ENCODE data around the gene CDX1.

The CDX1 gene

DNA sequence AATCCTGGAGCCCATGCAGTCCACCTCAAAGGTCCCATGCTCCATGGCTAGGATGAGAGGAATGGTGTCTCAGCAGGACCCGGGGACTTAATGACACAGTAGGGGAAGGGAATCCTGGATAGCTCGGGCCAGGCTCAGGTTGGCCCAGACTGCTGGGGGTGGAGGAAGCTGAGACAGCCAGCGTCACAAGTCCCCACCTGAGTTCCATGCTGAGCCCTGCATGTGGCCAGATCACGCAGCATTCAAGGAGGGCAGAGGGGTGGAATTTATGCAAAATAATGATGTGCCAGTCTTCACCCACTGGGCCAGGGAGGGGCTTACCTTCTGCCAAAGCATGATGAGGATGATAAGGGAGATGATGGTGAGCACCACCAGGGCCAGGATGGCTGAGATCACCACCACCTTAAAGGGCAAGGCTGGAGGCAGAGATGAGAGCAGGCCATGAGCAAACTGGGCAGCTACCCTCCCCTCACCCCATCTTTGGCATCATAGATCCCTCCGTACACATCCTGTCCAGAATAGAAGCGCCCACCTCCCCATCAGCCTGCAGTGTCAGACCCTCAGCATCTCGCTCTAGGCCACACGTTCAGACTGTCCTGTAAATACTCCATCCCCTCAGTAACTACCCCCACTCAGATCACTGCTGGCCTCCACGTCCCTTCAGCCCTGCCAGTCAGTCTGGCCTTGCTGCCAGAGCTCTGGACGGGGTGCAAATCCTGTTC is 40.2 kb upstream of the CDX1 start:
- Histone ChIP-seq H3K4me3 (ENCODE audit: insufficient read length, low read depth) (no peak overlapping the region), H3K9ac (ENCODE audit: insufficient read length, low read depth) (no peak overlapping the region), H3K27me3 (ENCODE audit: insufficient read depth, insufficient read length) (peaks cover 11% of the 10 kb centered on the region), H3K4me1 (ENCODE audit: insufficient read depth, insufficient read length) (peaks cover 12% of the 10 kb centered on the region), H3K9me3 (ENCODE audit: insufficient read depth, low read length) (no peaks in the 10 kb centered on the region), H3K36me3 (ENCODE audit: insufficient read depth, insufficient read length, low read length) (peaks cover 83% of the 10 kb centered on the region)
- DNase-seq (ENCODE audit: low read depth, low spot score), result no peak
- TF ChIP-seq SUZ12 (IDR thresholded peaks at IDR 0.05; ENCODE audit: extremely low read depth, insufficient read depth, insufficient read length) (no peak), YY1 (IDR thresholded peaks at IDR 0.05; ENCODE audit: insufficient read depth, insufficient read length) (no peak), ZNF274 (IDR thresholded peaks at IDR 0.05; ENCODE audit: low read depth, low read length) (no peak)

GRCh38 chr5:150126921-150127265 is 39.7 kb upstream of the CDX1 start:
- H3K4me3 ChIP-seq (ENCODE audit: insufficient read length, low read depth), result no peak overlapping the region
- H3K9me3 ChIP-seq (ENCODE audit: insufficient read depth, low read length), result no peaks in the 10 kb centered on the region
- H3K9ac ChIP-seq (ENCODE audit: insufficient read length, low read depth), result no peak overlapping the region
- DNase-seq (ENCODE audit: low read depth, low spot score), result no peak
- TF ChIP-seq YY1 (IDR thresholded peaks at IDR 0.05; ENCODE audit: insufficient read depth, insufficient read length) (no peak), ZNF274 (IDR thresholded peaks at IDR 0.05; ENCODE audit: low read depth, low read length) (no peak), SUZ12 (IDR thresholded peaks at IDR 0.05; ENCODE audit: extremely low read depth, insufficient read depth, insufficient read length) (no peak)
- peaks cover 13% of the 10 kb centered on the region for H3K4me1 ChIP-seq (ENCODE audit: insufficient read depth, insufficient read length)
- H3K36me3 ChIP-seq (ENCODE audit: insufficient read depth, insufficient read length, low read length), result peaks cover 81% of the 10 kb centered on the region
- H3K27me3 ChIP-seq (ENCODE audit: insufficient read depth, insufficient read length), result peaks cover 13% of the 10 kb centered on the region

- H3K9me3 ChIP-seq (ENCODE audit: insufficient read depth, low read length), result no peaks in the 10 kb centered on the region
- H3K36me3 ChIP-seq (ENCODE audit: insufficient read depth, insufficient read length, low read length), result peaks cover 88% of the 10 kb centered on the region
- H3K4me3 ChIP-seq (ENCODE audit: insufficient read length, low read depth), result no peak overlapping the region
- H3K27me3 ChIP-seq (ENCODE audit: insufficient read depth, insufficient read length), result peaks cover 28% of the 10 kb centered on the region
- H3K4me1 ChIP-seq (ENCODE audit: insufficient read depth, insufficient read length), result peaks cover 13% of the 10 kb centered on the region
- no peak overlapping the region for H3K9ac ChIP-seq (ENCODE audit: insufficient read length, low read depth)
- TF ChIP-seq YY1 (IDR thresholded peaks at IDR 0.05; ENCODE audit: insufficient read depth, insufficient read length) (no peak), SUZ12 (IDR thresholded peaks at IDR 0.05; ENCODE audit: extremely low read depth, insufficient read depth, insufficient read length) (no peak), ZNF274 (IDR thresholded peaks at IDR 0.05; ENCODE audit: low read depth, low read length) (no peak)
- no peak for DNase-seq (ENCODE audit: low read depth, low spot score)
Observed at GRCh38 chr5:150129454-150129812, 37.1 kb upstream of the CDX1 start.

DNA sequence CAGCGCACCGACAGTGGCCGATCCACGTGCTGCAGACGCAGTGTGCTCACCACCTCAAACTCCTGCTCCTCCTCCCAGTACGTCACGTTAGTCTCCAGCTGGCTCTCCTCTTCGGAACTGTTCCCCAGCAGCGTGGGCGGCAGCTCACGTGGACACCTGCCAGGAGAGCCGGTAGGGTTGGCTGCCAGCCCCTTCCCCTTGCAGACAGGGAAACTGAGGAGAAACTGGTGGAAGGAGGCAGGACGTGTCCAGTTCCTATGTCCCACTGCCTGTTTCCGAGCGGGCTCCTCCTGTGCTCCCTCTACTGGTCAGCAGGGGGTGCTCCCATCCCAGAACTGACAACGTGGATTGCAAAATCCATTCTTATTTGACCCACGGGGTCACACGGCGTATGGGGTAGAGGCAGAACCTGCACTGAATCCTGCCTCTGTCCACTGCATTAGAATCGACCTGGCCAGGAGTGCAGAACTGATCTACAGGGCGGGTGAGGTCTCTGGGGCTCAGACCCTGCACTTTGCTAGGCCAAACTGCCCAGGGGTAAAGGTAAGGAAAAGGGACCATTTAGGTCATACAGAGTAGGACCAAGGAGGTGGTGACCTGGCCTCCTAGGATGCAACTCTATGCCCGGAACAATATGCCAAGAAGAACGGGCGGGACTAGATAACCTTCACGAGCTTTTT is 36.6 kb upstream of the CDX1 start:
- Histone ChIP-seq H3K4me1 (ENCODE audit: insufficient read depth, insufficient read length) (peaks cover 13% of the 10 kb centered on the region), H3K9me3 (ENCODE audit: insufficient read depth, low read length) (no peaks in the 10 kb centered on the region), H3K36me3 (ENCODE audit: insufficient read depth, insufficient read length, low read length) (peaks cover 90% of the 10 kb centered on the region), H3K9ac (ENCODE audit: insufficient read length, low read depth) (no peak overlapping the region), H3K27me3 (ENCODE audit: insufficient read depth, insufficient read length) (peaks cover 32% of the 10 kb centered on the region), H3K4me3 (ENCODE audit: insufficient read length, low read depth) (no peak overlapping the region)
- no peak for DNase-seq (ENCODE audit: low read depth, low spot score)
- TF ChIP-seq SUZ12 (IDR thresholded peaks at IDR 0.05; ENCODE audit: extremely low read depth, insufficient read depth, insufficient read length) (no peak), ZNF274 (IDR thresholded peaks at IDR 0.05; ENCODE audit: low read depth, low read length) (no peak), YY1 (IDR thresholded peaks at IDR 0.05; ENCODE audit: insufficient read depth, insufficient read length) (no peak)

DNA sequence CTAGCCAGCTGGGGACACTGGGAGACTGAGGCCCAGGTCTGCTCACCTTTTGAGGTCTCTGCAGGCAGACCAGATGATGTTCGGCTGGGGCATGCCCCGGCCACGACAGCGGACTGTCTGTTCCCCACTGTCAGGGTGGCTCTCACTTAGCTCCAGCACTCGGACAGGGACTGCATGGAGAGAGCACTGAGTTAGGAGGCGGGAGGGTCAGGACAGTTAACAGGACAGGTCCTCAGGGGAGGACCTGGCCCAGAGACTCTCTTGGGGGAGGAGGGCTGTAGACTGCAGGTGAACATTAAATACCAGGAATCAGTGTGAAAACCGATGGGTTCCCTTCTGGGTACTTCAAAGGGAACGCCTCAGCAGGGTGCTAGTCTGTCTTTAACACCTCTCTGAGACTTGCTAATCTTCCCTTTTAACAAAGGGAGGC is 36.1 kb upstream of the CDX1 start:
- H3K9ac ChIP-seq (ENCODE audit: insufficient read length, low read depth), result no peak overlapping the region
- TF ChIP-seq SUZ12 (IDR thresholded peaks at IDR 0.05; ENCODE audit: extremely low read depth, insufficient read depth, insufficient read length), result no peak
- TF ChIP-seq ZNF274 (IDR thresholded peaks at IDR 0.05; ENCODE audit: low read depth, low read length), result no peak
- no peak for TF ChIP-seq YY1 (IDR thresholded peaks at IDR 0.05; ENCODE audit: insufficient read depth, insufficient read length)

GRCh38 chr5:150131461-150131860 is 35.1 kb upstream of the CDX1 start:
- H3K9me3 ChIP-seq (ENCODE audit: insufficient read depth, low read length), result no peaks in the 10 kb centered on the region
- no peak for DNase-seq (ENCODE audit: low read depth, low spot score)
- H3K4me3 ChIP-seq (ENCODE audit: insufficient read length, low read depth), result no peak overlapping the region
- peaks cover 89% of the 10 kb centered on the region for H3K36me3 ChIP-seq (ENCODE audit: insufficient read depth, insufficient read length, low read length)
- no peak overlapping the region for H3K9ac ChIP-seq (ENCODE audit: insufficient read length, low read depth)
- no peak for TF ChIP-seq YY1 (IDR thresholded peaks at IDR 0.05; ENCODE audit: insufficient read depth, insufficient read length)
- no peak for TF ChIP-seq ZNF274 (IDR thresholded peaks at IDR 0.05; ENCODE audit: low read depth, low read length)
- TF ChIP-seq SUZ12 (IDR thresholded peaks at IDR 0.05; ENCODE audit: extremely low read depth, insufficient read depth, insufficient read length), result no peak
- H3K4me1 ChIP-seq (ENCODE audit: insufficient read depth, insufficient read length), result peaks cover 19% of the 10 kb centered on the region
- peaks cover 32% of the 10 kb centered on the region for H3K27me3 ChIP-seq (ENCODE audit: insufficient read depth, insufficient read length)

More for the DNA sequence above, 36.1 kb upstream of the CDX1 start:
- no peak for DNase-seq (ENCODE audit: low read depth, low spot score)
- Histone ChIP-seq H3K9me3 (ENCODE audit: insufficient read depth, low read length) (no peaks in the 10 kb centered on the region), H3K4me3 (ENCODE audit: insufficient read length, low read depth) (no peak overlapping the region), H3K27me3 (ENCODE audit: insufficient read depth, insufficient read length) (peaks cover 32% of the 10 kb centered on the region), H3K4me1 (ENCODE audit: insufficient read depth, insufficient read length) (peaks cover 13% of the 10 kb centered on the region), H3K36me3 (ENCODE audit: insufficient read depth, insufficient read length, low read length) (peaks cover 90% of the 10 kb centered on the region)

- no peak for DNase-seq (ENCODE audit: low read depth, low spot score)
- TF ChIP-seq SUZ12 (IDR thresholded peaks at IDR 0.05; ENCODE audit: extremely low read depth, insufficient read depth, insufficient read length) (no peak), YY1 (IDR thresholded peaks at IDR 0.05; ENCODE audit: insufficient read depth, insufficient read length) (no peak), ZNF274 (IDR thresholded peaks at IDR 0.05; ENCODE audit: low read depth, low read length) (no peak)
- no peak overlapping the region for H3K4me3 ChIP-seq (ENCODE audit: insufficient read length, low read depth)
- peaks cover 89% of the 10 kb centered on the region for H3K36me3 ChIP-seq (ENCODE audit: insufficient read depth, insufficient read length, low read length)
- peaks cover 32% of the 10 kb centered on the region for H3K27me3 ChIP-seq (ENCODE audit: insufficient read depth, insufficient read length)
- no peaks in the 10 kb centered on the region for H3K9me3 ChIP-seq (ENCODE audit: insufficient read depth, low read length)
- H3K9ac ChIP-seq (ENCODE audit: insufficient read length, low read depth), result no peak overlapping the region
- peaks cover 25% of the 10 kb centered on the region for H3K4me1 ChIP-seq (ENCODE audit: insufficient read depth, insufficient read length)
Observed at GRCh38 chr5:150131978-150132694, 34.4 kb upstream of the CDX1 start.

Measured in NT2/D1 (cell line).